GM12891 (cell line): Measurements from ENCODE around the gene NPHP1.
"Not testable (repeated sequence)": the region's sequence is repeated elsewhere in the genome, so short reads cannot be mapped to it uniquely, and the experiment has no call there.

Experiments
- POLR2A ChIP-seq: IDR thresholded peaks from 2 replicates; pipeline ENCODE4 v1.6.1; 2011; ENCODE audit warnings: low read depth, low read length, control low read depth
- POLR2AphosphoS5 ChIP-seq: IDR thresholded peaks from 2 replicates; pipeline ENCODE4 v1.6.1; 2011; ENCODE audit warnings: low read depth, low read length, control low read depth
- SPI1 ChIP-seq: IDR thresholded peaks from 2 replicates; pipeline ENCODE4 v1.6.1; 2011; ENCODE audit warnings: low read depth, low read length, control low read depth

- not testable (repeated sequence) for TF ChIP-seq POLR2A, POLR2AphosphoS5, SPI1
Observed at GRCh38 chr2:110078104-110078503, 126.7 kb downstream of the NPHP1 start.
